Neural cell (in vitro differentiated cells): ENCODE data around the gene CA5A. TPM values are rescaled to one million over a fixed set of nuclear protein-coding genes. Genes with fewer than 3 reads are reported as not detected.

ENCODE experiments used
- H2AFZ ChIP-seq: fragments of 200-600, 300-800 bp; sonication (generic), shearing (Covaris generic); 2 replicates; pipeline ENCODE4 v1.6.0; 2014; ENCODE audit warnings: low read depth, mild to moderate bottlenecking, antibody characterized with exemption, low read length, moderate library complexity
- H3F3A ChIP-seq: fragments of 200-600 bp; shearing (Covaris generic); 2 replicates; pipeline ENCODE4 v1.6.1; 2016; ENCODE audit warnings: mild to moderate bottlenecking, moderate library complexity, mixed read lengths, antibody characterized with exemption, low read length; ENCODE audit not compliant: insufficient read depth, poor library complexity, severe bottlenecking
- H3K27ac ChIP-seq: fragments of 200-600, 300-800 bp; sonication (generic), shearing (Covaris generic); 2 replicates; pipeline ENCODE4 v1.5.1; 2014; ENCODE audit warnings: mild to moderate bottlenecking, low read length, moderate library complexity
- H3K27me3 ChIP-seq: fragments of 300-800, 200-600 bp; sonication (generic), shearing (Covaris generic); 2 replicates; pipeline ENCODE4 v1.6.0; 2014; ENCODE audit warnings: mild to moderate bottlenecking, low read depth, low read length, moderate library complexity; ENCODE audit not compliant: insufficient read depth
- H3K36me3 ChIP-seq: fragments of 300-800, 200-600 bp; sonication (generic), shearing (Covaris generic); 2 replicates; pipeline ENCODE4 v1.5.1; 2014; ENCODE audit warnings: mild to moderate bottlenecking, antibody characterized with exemption, low read length, moderate library complexity; ENCODE audit not compliant: insufficient read depth
- H3K4me2 ChIP-seq: fragments of 300-800, 200-600 bp; sonication (generic), shearing (Covaris generic); 2 replicates; pipeline ENCODE4 v1.6.0; 2014; ENCODE audit warnings: mild to moderate bottlenecking, low read length
- H3K4me3 ChIP-seq: fragments of 300-800, 200-600 bp; sonication (generic), shearing (Covaris generic); 2 replicates; pipeline ENCODE4 v1.5.1; 2014; ENCODE audit warnings: mild to moderate bottlenecking, low read length, moderate library complexity
- H3K79me2 ChIP-seq: fragments of 200-600 bp; shearing (Covaris generic); replicated peaks from 2 replicates; pipeline ENCODE4 v1.6.0; 2014; ENCODE audit warnings: mild to moderate bottlenecking, low read length, moderate library complexity; ENCODE audit not compliant: insufficient read depth
- H3K9ac ChIP-seq: fragments of 300-800, 200-600 bp; sonication (generic), shearing (Covaris generic); 2 replicates; pipeline ENCODE4 v1.6.1; 2016; ENCODE audit warnings: mild to moderate bottlenecking, low read length, mixed read lengths
- H3K9me2 ChIP-seq: fragments of 200-600 bp; shearing (Covaris generic); 2 replicates; pipeline ENCODE4 v1.6.1; 2016; ENCODE audit warnings: mild to moderate bottlenecking, low read length, mixed read lengths; ENCODE audit not compliant: insufficient read depth
- H3K9me3 ChIP-seq: fragments of 200-600, 300-800 bp; sonication (generic), shearing (Covaris generic); 2 replicates; pipeline ENCODE4 v1.6.1; 2016; ENCODE audit warnings: mild to moderate bottlenecking, mixed run types, low read length, moderate library complexity, mixed read lengths
- H4K20me1 ChIP-seq: fragments of 200-600 bp; shearing (Covaris generic); 2 replicates; pipeline ENCODE4 v1.6.1; 2016; ENCODE audit warnings: mild to moderate bottlenecking, mixed run types; ENCODE audit not compliant: insufficient read depth
- EP300 ChIP-seq: fragments of 450-650 bp; conservative IDR thresholded peaks from 2 replicates; pipeline ENCODE4 v1.6.1; 2014; ENCODE audit warnings: antibody characterized with exemption, mild to moderate bottlenecking, moderate library complexity; ENCODE audit not compliant: poor library complexity, severe bottlenecking
- EZH2 ChIP-seq: fragments of 200-600, 300-800 bp; shearing (Covaris generic), sonication (generic); IDR thresholded peaks from 2 replicates; pipeline ENCODE4 v1.6.1; 2014; ENCODE audit warnings: antibody characterized with exemption, low read length, borderline replicate concordance, mild to moderate bottlenecking; ENCODE audit not compliant: insufficient read depth, poor library complexity, severe bottlenecking
- MXI1 ChIP-seq: fragments of 450-650 bp; conservative IDR thresholded peaks from 2 replicates; pipeline ENCODE4 v1.6.1; 2014; ENCODE audit warnings: antibody characterized with exemption, mild to moderate bottlenecking; ENCODE audit not compliant: poor library complexity, severe bottlenecking
- POLR2AphosphoS5 ChIP-seq: IDR thresholded peaks from 2 replicates; pipeline ENCODE4 v1.6.1; 2012
- RAD21 ChIP-seq: fragments of 450-650 bp; conservative IDR thresholded peaks from 2 replicates; pipeline ENCODE4 v1.6.1; 2014; ENCODE audit warnings: antibody characterized with exemption, mild to moderate bottlenecking, moderate library complexity
- REST ChIP-seq: IDR thresholded peaks from 2 replicates; pipeline ENCODE4 v1.6.1; 2012; ENCODE audit warnings: borderline replicate concordance
- SMC3 ChIP-seq: fragments of 450-650 bp; conservative IDR thresholded peaks from 2 replicates; pipeline ENCODE4 v1.6.1; 2014; ENCODE audit warnings: antibody characterized with exemption, mild to moderate bottlenecking, moderate library complexity; ENCODE audit not compliant: poor library complexity
- TAF1 ChIP-seq: IDR thresholded peaks from 2 replicates; pipeline ENCODE4 v1.6.1; 2012; ENCODE audit warnings: low read depth
- polyA plus RNA-seq: library from polyadenylated mRNA; depleted of rRNA; stranded (reverse); fragments of >200 nt; gene quantifications from 2 replicates; pipeline ENCODE4 v1.2.3, GENCODE V29; 2014
- TF ChIP-seq, protein P1 (sequence below): fragments of 450-650 bp; IDR thresholded peaks from 2 replicates; pipeline ENCODE4 v1.5.1; 2014; ENCODE audit warnings: antibody characterized with exemption, mild to moderate bottlenecking, moderate library complexity; ENCODE audit not compliant: poor library complexity, severe bottlenecking

CA5A gene
- polyA plus RNA-seq, 1 donor from 2014 or later, result not detected

GRCh38 chr16:87964049-87964659 is 27.8 kb upstream of the CA5A start:
- Histone ChIP-seq H3K36me3 (no peaks in the 10 kb centered on the region), H3K27ac (no peak overlapping the region), H3K9ac (no peak overlapping the region), H3K79me2 (peaks cover 24% of the 10 kb centered on the region), H3K9me2 (no peaks in the 10 kb centered on the region), H3K9me3 (no peaks in the 10 kb centered on the region), H3K4me2 (no peak overlapping the region), H2AFZ (no peak overlapping the region), H3K27me3 (no peaks in the 10 kb centered on the region), H3K4me3 (no peak overlapping the region), H3F3A (no peaks in the 10 kb centered on the region), H4K20me1 (no peaks in the 10 kb centered on the region)
- no peak for TF ChIP-seq EP300
- no peak for TF ChIP-seq MXI1
- TF ChIP-seq REST, result no peak
- TF ChIP-seq SMC3, result no peak
- no peak for TF ChIP-seq RAD21
- TF ChIP-seq POLR2AphosphoS5, result no peak
- TF ChIP-seq, protein P1, sequence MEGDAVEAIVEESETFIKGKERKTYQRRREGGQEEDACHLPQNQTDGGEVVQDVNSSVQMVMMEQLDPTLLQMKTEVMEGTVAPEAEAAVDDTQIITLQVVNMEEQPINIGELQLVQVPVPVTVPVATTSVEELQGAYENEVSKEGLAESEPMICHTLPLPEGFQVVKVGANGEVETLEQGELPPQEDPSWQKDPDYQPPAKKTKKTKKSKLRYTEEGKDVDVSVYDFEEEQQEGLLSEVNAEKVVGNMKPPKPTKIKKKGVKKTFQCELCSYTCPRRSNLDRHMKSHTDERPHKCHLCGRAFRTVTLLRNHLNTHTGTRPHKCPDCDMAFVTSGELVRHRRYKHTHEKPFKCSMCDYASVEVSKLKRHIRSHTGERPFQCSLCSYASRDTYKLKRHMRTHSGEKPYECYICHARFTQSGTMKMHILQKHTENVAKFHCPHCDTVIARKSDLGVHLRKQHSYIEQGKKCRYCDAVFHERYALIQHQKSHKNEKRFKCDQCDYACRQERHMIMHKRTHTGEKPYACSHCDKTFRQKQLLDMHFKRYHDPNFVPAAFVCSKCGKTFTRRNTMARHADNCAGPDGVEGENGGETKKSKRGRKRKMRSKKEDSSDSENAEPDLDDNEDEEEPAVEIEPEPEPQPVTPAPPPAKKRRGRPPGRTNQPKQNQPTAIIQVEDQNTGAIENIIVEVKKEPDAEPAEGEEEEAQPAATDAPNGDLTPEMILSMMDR, result no peak

DNA sequence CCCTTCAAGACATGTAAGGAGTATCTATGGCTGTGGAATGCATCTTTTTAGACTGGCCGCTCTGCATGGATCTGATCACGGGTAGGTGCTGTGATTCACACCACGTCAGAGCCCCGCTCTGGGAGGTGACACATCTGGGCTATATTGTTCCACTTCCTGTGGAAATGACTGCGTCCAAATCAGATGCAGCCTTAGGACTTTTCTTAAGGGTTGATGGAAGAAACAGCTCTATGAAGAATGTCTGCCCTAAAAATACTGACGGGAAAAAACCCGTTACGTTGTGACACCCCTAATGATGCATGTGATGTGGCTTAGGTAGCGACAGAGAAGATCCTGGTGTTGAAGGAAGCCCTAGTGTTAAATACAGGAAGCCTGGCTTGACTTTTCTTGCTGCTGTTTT is 27.1 kb upstream of the CA5A start:
- TF ChIP-seq EP300 (no peak), POLR2AphosphoS5 (no peak), MXI1 (no peak), TAF1 (no peak), SMC3 (no peak), EZH2 (no peak)
- H3K9me3 ChIP-seq, result no peaks in the 10 kb centered on the region
- peaks cover 26% of the 10 kb centered on the region for H3K79me2 ChIP-seq
- H3F3A ChIP-seq, result no peaks in the 10 kb centered on the region
- no peak overlapping the region for H3K4me2 ChIP-seq
- H3K27me3 ChIP-seq, result no peaks in the 10 kb centered on the region
- H3K9me2 ChIP-seq, result no peaks in the 10 kb centered on the region
- H3K36me3 ChIP-seq, result no peaks in the 10 kb centered on the region
- no peak overlapping the region for H3K9ac ChIP-seq
- H4K20me1 ChIP-seq, result no peaks in the 10 kb centered on the region
- H3K4me3 ChIP-seq, result no peak overlapping the region
- no peak overlapping the region for H3K27ac ChIP-seq
- no peak overlapping the region for H2AFZ ChIP-seq
